Measurements from ENCODE around the gene TTC1.

DNA sequence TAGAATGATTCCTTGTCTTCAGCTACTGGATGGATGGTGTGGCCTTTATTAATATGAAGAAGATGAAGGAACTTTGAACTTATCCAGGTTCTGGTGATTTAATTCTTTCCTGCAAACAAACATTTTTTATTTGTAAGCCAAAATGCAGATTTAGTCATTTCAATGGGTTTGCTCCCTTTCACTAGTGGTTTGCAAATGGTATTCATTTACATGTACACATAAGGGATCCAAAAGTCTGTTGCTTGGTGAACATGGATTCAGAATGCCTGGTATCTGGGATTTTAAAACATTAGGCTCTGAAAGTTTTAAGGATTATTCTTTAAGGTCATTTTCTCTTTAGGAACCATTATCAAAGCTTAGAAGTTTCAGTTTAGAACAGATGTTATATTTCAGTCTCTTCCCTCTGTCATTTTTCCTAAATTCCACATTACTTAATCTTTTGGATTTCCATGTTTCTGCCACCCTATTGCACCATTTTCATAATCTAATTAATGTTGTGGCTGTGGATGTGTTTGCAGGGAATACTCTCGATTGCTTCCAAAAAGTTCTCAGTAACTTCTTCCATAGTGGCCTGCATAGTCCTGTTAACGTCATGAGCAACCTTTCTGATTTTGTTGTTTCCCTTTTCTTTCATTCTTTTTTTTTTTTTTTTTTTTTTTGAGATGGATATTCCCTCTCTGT, 10.1 kb downstream of the TTC1 start:
- no peak for TF ChIP-seq POLR2AphosphoS5 (IDR thresholded peaks at IDR 0.05)
- TF ChIP-seq, protein P1, sequence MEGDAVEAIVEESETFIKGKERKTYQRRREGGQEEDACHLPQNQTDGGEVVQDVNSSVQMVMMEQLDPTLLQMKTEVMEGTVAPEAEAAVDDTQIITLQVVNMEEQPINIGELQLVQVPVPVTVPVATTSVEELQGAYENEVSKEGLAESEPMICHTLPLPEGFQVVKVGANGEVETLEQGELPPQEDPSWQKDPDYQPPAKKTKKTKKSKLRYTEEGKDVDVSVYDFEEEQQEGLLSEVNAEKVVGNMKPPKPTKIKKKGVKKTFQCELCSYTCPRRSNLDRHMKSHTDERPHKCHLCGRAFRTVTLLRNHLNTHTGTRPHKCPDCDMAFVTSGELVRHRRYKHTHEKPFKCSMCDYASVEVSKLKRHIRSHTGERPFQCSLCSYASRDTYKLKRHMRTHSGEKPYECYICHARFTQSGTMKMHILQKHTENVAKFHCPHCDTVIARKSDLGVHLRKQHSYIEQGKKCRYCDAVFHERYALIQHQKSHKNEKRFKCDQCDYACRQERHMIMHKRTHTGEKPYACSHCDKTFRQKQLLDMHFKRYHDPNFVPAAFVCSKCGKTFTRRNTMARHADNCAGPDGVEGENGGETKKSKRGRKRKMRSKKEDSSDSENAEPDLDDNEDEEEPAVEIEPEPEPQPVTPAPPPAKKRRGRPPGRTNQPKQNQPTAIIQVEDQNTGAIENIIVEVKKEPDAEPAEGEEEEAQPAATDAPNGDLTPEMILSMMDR (IDR thresholded peaks at IDR 0.05), result no peak
